WTC11 (cell line): Measurements from ENCODE around the gene ZDHHC18.

ENCODE experiments used
- CREB1 ChIP-seq: sonication (generic); formaldehyde crosslinking; IDR thresholded peaks from 2 replicates; pipeline ENCODE4 v1.8.0; 2023; ENCODE audit warnings: mild to moderate bottlenecking, missing genetic modification reagents
- CTCF ChIP-seq: fragments of 200-600 bp; IDR thresholded peaks from 2 replicates; pipeline ENCODE4 v1.8.0; 2022; ENCODE audit warnings: antibody characterized with exemption
- E2F1 ChIP-seq: sonication (generic); formaldehyde crosslinking; IDR thresholded peaks from 2 replicates; pipeline ENCODE4 v1.8.0; 2022; ENCODE audit warnings: mild to moderate bottlenecking, missing genetic modification reagents
- FOXK1 ChIP-seq: sonication (generic); formaldehyde crosslinking; IDR thresholded peaks from 2 replicates; pipeline ENCODE4 v1.8.0; 2022; ENCODE audit warnings: mild to moderate bottlenecking, moderate library complexity, missing genetic modification reagents
- HMGXB4 ChIP-seq: sonication (generic); formaldehyde crosslinking; IDR thresholded peaks from 2 replicates; pipeline ENCODE4 v1.8.1; 2023; ENCODE audit warnings: mild to moderate bottlenecking, moderate library complexity, missing genetic modification reagents
- NFE2L1 ChIP-seq: sonication (generic); formaldehyde crosslinking; IDR thresholded peaks from 2 replicates; pipeline ENCODE4 v1.8.1; 2023; ENCODE audit warnings: missing genetic modification reagents
- SP1 ChIP-seq: sonication (generic); formaldehyde crosslinking; conservative IDR thresholded peaks from 2 replicates; pipeline ENCODE4 v1.8.1; 2022; ENCODE audit warnings: missing genetic modification reagents
- TCF7 ChIP-seq: sonication (generic); formaldehyde crosslinking; IDR thresholded peaks from 2 replicates; pipeline ENCODE4 v1.8.0; 2022; ENCODE audit warnings: mild to moderate bottlenecking, low read depth, missing genetic modification reagents, moderate library complexity
- USF2 ChIP-seq: sonication (generic); formaldehyde crosslinking; IDR thresholded peaks from 2 replicates; pipeline ENCODE4 v1.8.1; 2023; ENCODE audit warnings: mild to moderate bottlenecking, missing genetic modification reagents, moderate library complexity
- ZNF121 ChIP-seq: sonication (generic); formaldehyde crosslinking; IDR thresholded peaks from 2 replicates; pipeline ENCODE4 v1.8.0; 2023; ENCODE audit warnings: missing genetic modification reagents
- ZNF232 ChIP-seq: sonication (generic); formaldehyde crosslinking; IDR thresholded peaks from 2 replicates; pipeline ENCODE4 v1.8.0; 2022; ENCODE audit warnings: mild to moderate bottlenecking, missing genetic modification reagents
- TF ChIP-seq, protein P1 (sequence below): sonication (generic); formaldehyde crosslinking; IDR thresholded peaks from 2 replicates; pipeline ENCODE4 v1.8.1; 2023; ENCODE audit warnings: mild to moderate bottlenecking, missing genetic modification reagents, moderate library complexity
- TF ChIP-seq, protein P2 (sequence below): sonication (generic); formaldehyde crosslinking; conservative IDR thresholded peaks from 2 replicates; pipeline ENCODE4 v1.8.1; 2022; ENCODE audit warnings: mild to moderate bottlenecking, missing genetic modification reagents
- TF ChIP-seq, protein P3 (sequence below): sonication (generic); formaldehyde crosslinking; conservative IDR thresholded peaks from 2 replicates; pipeline ENCODE4 v1.8.1; 2023; ENCODE audit warnings: mild to moderate bottlenecking, low read depth, missing genetic modification reagents, moderate library complexity

DNA sequence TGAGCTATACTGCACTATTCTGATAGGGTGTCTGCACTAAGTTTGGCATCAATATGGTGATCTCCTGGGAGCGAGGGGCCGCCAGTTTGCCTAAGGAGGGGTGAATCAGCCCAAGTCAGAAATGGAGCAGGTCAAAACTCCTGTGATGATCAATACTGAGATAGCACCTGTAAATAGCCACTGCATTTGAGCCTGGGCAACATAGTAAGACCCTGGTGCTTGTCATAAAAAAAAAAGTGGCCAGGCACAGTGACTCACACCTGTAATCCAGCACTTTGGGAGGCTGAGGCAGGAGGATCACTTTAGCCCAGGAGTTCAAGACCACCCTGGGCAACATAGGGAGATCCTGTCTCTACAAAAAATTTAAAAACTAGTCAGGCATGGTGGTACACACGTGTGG, 11.6 kb upstream of the ZDHHC18 start:
- TF ChIP-seq USF2 (CRISPR knock-in tag) = no peak
- TF ChIP-seq E2F1 = no peak
- TF ChIP-seq CTCF = no peak
- TF ChIP-seq CREB1 (CRISPR knock-in tag) = no peak
- TF ChIP-seq ZNF121 (CRISPR knock-in tag) = no peak
- TF ChIP-seq FOXK1 = no peak
- TF ChIP-seq, protein P1, sequence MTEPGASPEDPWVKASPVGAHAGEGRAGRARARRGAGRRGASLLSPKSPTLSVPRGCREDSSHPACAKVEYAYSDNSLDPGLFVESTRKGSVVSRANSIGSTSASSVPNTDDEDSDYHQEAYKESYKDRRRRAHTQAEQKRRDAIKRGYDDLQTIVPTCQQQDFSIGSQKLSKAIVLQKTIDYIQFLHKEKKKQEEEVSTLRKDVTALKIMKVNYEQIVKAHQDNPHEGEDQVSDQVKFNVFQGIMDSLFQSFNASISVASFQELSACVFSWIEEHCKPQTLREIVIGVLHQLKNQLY (CRISPR knock-in tag) = no peak
- no peak for TF ChIP-seq SP1 (CRISPR knock-in tag)
- no peak for TF ChIP-seq TCF7 (CRISPR knock-in tag)
- TF ChIP-seq, protein P2, sequence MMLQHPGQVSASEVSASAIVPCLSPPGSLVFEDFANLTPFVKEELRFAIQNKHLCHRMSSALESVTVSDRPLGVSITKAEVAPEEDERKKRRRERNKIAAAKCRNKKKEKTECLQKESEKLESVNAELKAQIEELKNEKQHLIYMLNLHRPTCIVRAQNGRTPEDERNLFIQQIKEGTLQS = no peak
- TF ChIP-seq NFE2L1 (CRISPR knock-in tag) = no peak
- TF ChIP-seq, protein P3, sequence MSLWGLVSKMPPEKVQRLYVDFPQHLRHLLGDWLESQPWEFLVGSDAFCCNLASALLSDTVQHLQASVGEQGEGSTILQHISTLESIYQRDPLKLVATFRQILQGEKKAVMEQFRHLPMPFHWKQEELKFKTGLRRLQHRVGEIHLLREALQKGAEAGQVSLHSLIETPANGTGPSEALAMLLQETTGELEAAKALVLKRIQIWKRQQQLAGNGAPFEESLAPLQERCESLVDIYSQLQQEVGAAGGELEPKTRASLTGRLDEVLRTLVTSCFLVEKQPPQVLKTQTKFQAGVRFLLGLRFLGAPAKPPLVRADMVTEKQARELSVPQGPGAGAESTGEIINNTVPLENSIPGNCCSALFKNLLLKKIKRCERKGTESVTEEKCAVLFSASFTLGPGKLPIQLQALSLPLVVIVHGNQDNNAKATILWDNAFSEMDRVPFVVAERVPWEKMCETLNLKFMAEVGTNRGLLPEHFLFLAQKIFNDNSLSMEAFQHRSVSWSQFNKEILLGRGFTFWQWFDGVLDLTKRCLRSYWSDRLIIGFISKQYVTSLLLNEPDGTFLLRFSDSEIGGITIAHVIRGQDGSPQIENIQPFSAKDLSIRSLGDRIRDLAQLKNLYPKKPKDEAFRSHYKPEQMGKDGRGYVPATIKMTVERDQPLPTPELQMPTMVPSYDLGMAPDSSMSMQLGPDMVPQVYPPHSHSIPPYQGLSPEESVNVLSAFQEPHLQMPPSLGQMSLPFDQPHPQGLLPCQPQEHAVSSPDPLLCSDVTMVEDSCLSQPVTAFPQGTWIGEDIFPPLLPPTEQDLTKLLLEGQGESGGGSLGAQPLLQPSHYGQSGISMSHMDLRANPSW (CRISPR knock-in tag) = no peak
- TF ChIP-seq ZNF232 (CRISPR knock-in tag) = no peak
- TF ChIP-seq HMGXB4 (CRISPR knock-in tag) = no peak
